Keratinocyte (primary cell): Measurements from ENCODE around the gene CACNA1S. TPM values are rescaled to one million over a fixed set of nuclear protein-coding genes. Genes with fewer than 3 reads are reported as not detected.

Experiments used
- DNase-seq: peaks from one replicate; pipeline ENCODE4 v3.0.0-alpha.2; 2011; ENCODE audit warnings: low read depth, missing footprints, low spot score
- FAIRE-seq: peaks from 2 replicates; lab custom pipeline; 2011; peaks lifted over from hg19 to GRCh38; lab: Jason Lieb, UNC
- H2AFZ ChIP-seq: 2 replicates; pipeline ENCODE4 v1.6.0; 2012; ENCODE audit warnings: low read length, control low read depth, inconsistent platforms; ENCODE audit not compliant: control insufficient read depth
- H3K27ac ChIP-seq: 2 replicates; pipeline ENCODE4 v1.5.1; 2011; ENCODE audit warnings: low read length; ENCODE audit not compliant: control insufficient read depth, insufficient read depth
- H3K27me3 ChIP-seq: 3 replicates; pipeline ENCODE4 v1.6.0; 2011; ENCODE audit warnings: low read length; ENCODE audit not compliant: control insufficient read depth, insufficient read depth; ENCODE audit errors: extremely low read depth
- H3K36me3 ChIP-seq, 2 experiments: 2 replicates in 1 of 2; 3 replicates in 1 of 2; pipeline ENCODE4 v1.5.1; 2011; ENCODE audit warnings: low read length in 2 of 2, mild to moderate bottlenecking in 1 of 2; ENCODE audit not compliant: control insufficient read depth in 2 of 2, insufficient read depth in 2 of 2; ENCODE audit errors: extremely low read depth in 1 of 2
- H3K4me1 ChIP-seq: 3 replicates; pipeline ENCODE4 v1.5.1; 2011; ENCODE audit warnings: low read length; ENCODE audit not compliant: control insufficient read depth, insufficient read depth; ENCODE audit errors: extremely low read depth
- H3K4me2 ChIP-seq: 3 replicates; pipeline ENCODE4 v1.6.0; 2011; ENCODE audit warnings: low read depth, low read length; ENCODE audit not compliant: control insufficient read depth, insufficient read depth; ENCODE audit errors: extremely low read depth
- H3K4me3 ChIP-seq, 3 experiments: fragments of 200-600 bp in 1 of 3; sonication (generic) in 1 of 3; 2 replicates in 2 of 3; 3 replicates in 1 of 3; pipeline ENCODE4 v1.5.1; 2011 to 2016; ENCODE audit warnings: low read length in 3 of 3, mild to moderate bottlenecking in 3 of 3, control low read depth in 2 of 3, inconsistent platforms in 1 of 3, low read depth in 1 of 3, mixed read lengths in 1 of 3, mixed run types in 1 of 3, moderate library complexity in 1 of 3; ENCODE audit not compliant: control insufficient read depth in 2 of 3, insufficient read depth in 2 of 3; ENCODE audit errors: extremely low read depth in 1 of 3
- H3K79me2 ChIP-seq: 2 replicates; pipeline ENCODE4 v1.6.0; 2012; ENCODE audit warnings: low read length; ENCODE audit not compliant: control insufficient read depth, insufficient read depth
- H3K9ac ChIP-seq: 3 replicates; pipeline ENCODE4 v1.6.0; 2011; ENCODE audit warnings: low read length; ENCODE audit not compliant: control insufficient read depth, insufficient read depth; ENCODE audit errors: extremely low read depth
- H3K9me1 ChIP-seq: 3 replicates; pipeline ENCODE4 v1.6.0; 2011; ENCODE audit warnings: low read length; ENCODE audit not compliant: control insufficient read depth, insufficient read depth; ENCODE audit errors: extremely low read depth
- H3K9me3 ChIP-seq: 2 replicates; pipeline ENCODE4 v1.5.1; 2012; ENCODE audit warnings: low read depth, low read length; ENCODE audit not compliant: control insufficient read depth
- H4K20me1 ChIP-seq: 3 replicates; pipeline ENCODE4 v1.6.0; 2011; ENCODE audit warnings: low read length; ENCODE audit not compliant: control insufficient read depth, insufficient read depth; ENCODE audit errors: extremely low read depth
- EZH2 ChIP-seq: IDR thresholded peaks from one replicate; pipeline ENCODE4 v1.6.1; 2012; ENCODE audit warnings: inconsistent platforms, mild to moderate bottlenecking, low read length, moderate library complexity
- dilution Hi-C: fragments of 300-500 bp; cut with MboI; formaldehyde crosslinking; loops from one replicate; pipeline ENCODE4 v1.7.0; 2020; ENCODE audit warnings: low sequenced_read_pairs; ENCODE audit not compliant: extremely low pct_ligation_motif_present
- polyA plus RNA-seq, 5 experiments: library from polyadenylated mRNA; depleted of rRNA in 3 of 5; stranded (reverse) in 3 of 5; stranded (forward) in 1 of 5; unstranded in 1 of 5; fragments of >200 nt; gene quantifications; 1 replicate in 1 of 5; 2 replicates in 3 of 5; 3 replicates in 1 of 5; pipeline versions ENCODE4 v1.2.1 to v1.2.3, GENCODE V29; 2011 to 2012; ENCODE audit warnings: missing spikeins in 2 of 5, low read depth in 1 of 5, low replicate concordance in 1 of 5
- TF ChIP-seq, protein P1 (sequence below), 3 experiments: IDR thresholded peaks in 1 of 3; conservative IDR thresholded peaks in 1 of 3; optimal IDR thresholded peaks in 1 of 3; 2 replicates in 2 of 3; 3 replicates in 1 of 3; pipeline versions ENCODE3 to v1.5.1; 2011; ENCODE audit warnings: low read length in 3 of 3, mild to moderate bottlenecking in 3 of 3, moderate library complexity in 2 of 3, control low read depth in 1 of 3, inconsistent platforms in 1 of 3; ENCODE audit not compliant: insufficient read depth in 2 of 3; ENCODE audit errors: extremely low read depth in 1 of 3

The CACNA1S gene
- polyA plus RNA-seq, 1 donor (not counting 4 experiments of a cell fraction or from before 2014, with no cell fraction given) = not detected

DNA sequence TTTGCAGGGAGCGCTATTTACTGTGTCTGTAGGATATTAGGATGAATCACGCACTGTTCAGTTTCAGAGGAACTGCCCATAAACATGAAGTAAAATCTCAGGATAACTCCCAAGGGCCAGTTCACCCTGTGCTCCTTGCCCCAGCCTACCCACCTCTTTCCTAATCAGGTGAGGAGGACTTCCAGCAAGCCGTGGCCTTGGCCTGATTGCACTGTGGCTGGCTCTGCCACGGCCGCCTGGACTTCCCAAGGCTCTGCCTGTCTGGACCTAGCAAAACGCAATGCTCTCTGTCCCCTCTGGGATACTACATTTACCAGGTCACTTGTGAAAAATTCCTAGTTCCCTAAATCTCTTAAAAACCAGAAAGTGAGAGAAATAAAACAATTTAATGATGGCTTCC is 22.2 kb upstream of the CACNA1S start:
- no peak overlapping the region for H2AFZ ChIP-seq
- DNase-seq (no peak), FAIRE-seq (no peak)
- H3K79me2 ChIP-seq = no peaks in the 10 kb centered on the region
- TF ChIP-seq, protein P1, sequence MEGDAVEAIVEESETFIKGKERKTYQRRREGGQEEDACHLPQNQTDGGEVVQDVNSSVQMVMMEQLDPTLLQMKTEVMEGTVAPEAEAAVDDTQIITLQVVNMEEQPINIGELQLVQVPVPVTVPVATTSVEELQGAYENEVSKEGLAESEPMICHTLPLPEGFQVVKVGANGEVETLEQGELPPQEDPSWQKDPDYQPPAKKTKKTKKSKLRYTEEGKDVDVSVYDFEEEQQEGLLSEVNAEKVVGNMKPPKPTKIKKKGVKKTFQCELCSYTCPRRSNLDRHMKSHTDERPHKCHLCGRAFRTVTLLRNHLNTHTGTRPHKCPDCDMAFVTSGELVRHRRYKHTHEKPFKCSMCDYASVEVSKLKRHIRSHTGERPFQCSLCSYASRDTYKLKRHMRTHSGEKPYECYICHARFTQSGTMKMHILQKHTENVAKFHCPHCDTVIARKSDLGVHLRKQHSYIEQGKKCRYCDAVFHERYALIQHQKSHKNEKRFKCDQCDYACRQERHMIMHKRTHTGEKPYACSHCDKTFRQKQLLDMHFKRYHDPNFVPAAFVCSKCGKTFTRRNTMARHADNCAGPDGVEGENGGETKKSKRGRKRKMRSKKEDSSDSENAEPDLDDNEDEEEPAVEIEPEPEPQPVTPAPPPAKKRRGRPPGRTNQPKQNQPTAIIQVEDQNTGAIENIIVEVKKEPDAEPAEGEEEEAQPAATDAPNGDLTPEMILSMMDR (optimal IDR thresholded peaks at IDR 0.05 in 1 of 3, IDR thresholded peaks at IDR 0.05 in 1 of 3, conservative IDR thresholded peaks at IDR 0.05 in 1 of 3; ENCODE audit: extremely low read depth in 1 of 3, insufficient read depth in 2 of 3, low read length in 3 of 3) = no peak
- TF ChIP-seq EZH2 = no peak
- H3K9me3 ChIP-seq = no peaks in the 10 kb centered on the region
- H3K9ac ChIP-seq = no peak overlapping the region
- H3K4me3 ChIP-seq = no peak overlapping the region
- H3K36me3 ChIP-seq = peaks cover 0 to 7% of the 10 kb centered on the region in 2 experiments
- dilution Hi-C loops = no loop called here
- H3K9me1 ChIP-seq = no peaks in the 10 kb centered on the region
- peaks cover 4% of the 10 kb centered on the region for H3K4me1 ChIP-seq
- no peaks in the 10 kb centered on the region for H3K27me3 ChIP-seq
- no peak overlapping the region for H3K27ac ChIP-seq
- H3K4me2 ChIP-seq = no peak overlapping the region
- no peaks in the 10 kb centered on the region for H4K20me1 ChIP-seq

DNA sequence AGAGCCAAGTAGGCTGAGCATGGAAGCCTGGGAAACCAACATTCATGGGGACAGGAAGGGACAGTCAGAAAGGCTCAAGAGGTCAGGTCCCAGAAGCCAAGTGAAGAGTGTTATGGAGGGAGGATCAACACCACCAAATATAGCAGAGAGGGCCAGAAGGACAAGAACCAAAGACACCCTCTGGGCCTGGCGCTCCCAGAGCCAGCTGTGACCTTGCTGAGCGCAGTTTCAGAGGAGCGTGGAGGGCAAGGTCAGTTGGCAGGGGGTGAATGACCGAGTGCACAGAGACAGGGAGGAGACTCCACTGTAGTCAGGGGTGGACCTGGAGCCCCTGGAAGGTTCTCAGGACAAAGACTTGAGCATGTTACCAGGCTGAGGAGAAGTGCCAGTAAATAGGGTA is 19.2 kb upstream of the CACNA1S start:
- peaks cover 3% of the 10 kb centered on the region for H3K4me1 ChIP-seq
- H3K4me3 ChIP-seq = no peak overlapping the region
- FAIRE-seq (no peak), DNase-seq (no peak)
- TF ChIP-seq, protein P1 (optimal IDR thresholded peaks at IDR 0.05 in 1 of 3, IDR thresholded peaks at IDR 0.05 in 1 of 3, conservative IDR thresholded peaks at IDR 0.05 in 1 of 3; ENCODE audit: extremely low read depth in 1 of 3, insufficient read depth in 2 of 3, low read length in 3 of 3) = no peak
- TF ChIP-seq EZH2 = no peak
- H3K27me3 ChIP-seq = no peaks in the 10 kb centered on the region
- H4K20me1 ChIP-seq = no peaks in the 10 kb centered on the region
- no peaks in the 10 kb centered on the region for H3K9me1 ChIP-seq
- H2AFZ ChIP-seq = no peak overlapping the region
- no peaks in the 10 kb centered on the region for H3K79me2 ChIP-seq
- dilution Hi-C loops = no loop called here
- no peak overlapping the region for H3K27ac ChIP-seq
- H3K36me3 ChIP-seq = peaks cover 0 to 6% of the 10 kb centered on the region in 2 experiments
- no peak overlapping the region for H3K9ac ChIP-seq
- H3K9me3 ChIP-seq = no peaks in the 10 kb centered on the region
- H3K4me2 ChIP-seq = no peak overlapping the region
